Colonic mucosa (tissue), 4 donors: ENCODE measurements around the gene ANTXR1. TPM values are rescaled to one million over a fixed set of nuclear protein-coding genes. Genes with fewer than 3 reads are reported as not detected.

Source experiments
- DNase-seq: peaks from one replicate; pipeline ENCODE4 v3.0.0-alpha.2; 2020
- H3K27ac ChIP-seq: fragments of 200-600 bp; one replicate; pipeline ENCODE4 v1.8.0; 2021
- H3K27me3 ChIP-seq: fragments of 200-600 bp; one replicate; pipeline ENCODE4 v1.8.0; 2021
- H3K36me3 ChIP-seq: fragments of 200-600 bp; one replicate; pipeline ENCODE4 v1.8.0; 2021
- H3K4me1 ChIP-seq: fragments of 200-600 bp; one replicate; pipeline ENCODE4 v1.8.0; 2021; ENCODE audit warnings: mild to moderate bottlenecking
- H3K4me3 ChIP-seq: fragments of 200-600 bp; one replicate; pipeline ENCODE4 v1.8.0; 2021
- H3K9ac ChIP-seq, 2 donors: one replicate each; pipeline ENCODE4 v1.7.0; 2013; ENCODE audit warnings: control low read depth in 2 of 2, low read depth in 2 of 2, low read length in 2 of 2
- H3K9me3 ChIP-seq: fragments of 200-600 bp; one replicate; pipeline ENCODE4 v1.8.0; 2021
- CTCF ChIP-seq: fragments of 200-600 bp; IDR thresholded peaks from one replicate; pipeline ENCODE4 v1.8.0; 2022; ENCODE audit warnings: antibody characterized with exemption, mild to moderate bottlenecking
- intact Hi-C: fragments of 100-400 bp; cut with DNase I; formaldehyde crosslinking; loops from one replicate; pipeline ENCODE4 v1.14.1; 2022
- total RNA-seq, 2 donors: library from RNA; stranded (reverse); fragmentation: NEBNext Ultra II Directional in 1 of 2; extraction: Animal tissue kit (Norgen Biotek cat#: 25700) in 1 of 2; gene quantifications; one replicate each; pipeline ENCODE4 v1.2.1, GENCODE V29; 2021
- donor health status: healthy.
- donor health status: DM: no; HTN: no; CAD: no.
- donor health status: DM: no; HTN: no; CAD: no.

Gene ANTXR1
- total RNA-seq, 2 donors from 2014 or later, result 8.1 to 17.0 TPM

DNA sequence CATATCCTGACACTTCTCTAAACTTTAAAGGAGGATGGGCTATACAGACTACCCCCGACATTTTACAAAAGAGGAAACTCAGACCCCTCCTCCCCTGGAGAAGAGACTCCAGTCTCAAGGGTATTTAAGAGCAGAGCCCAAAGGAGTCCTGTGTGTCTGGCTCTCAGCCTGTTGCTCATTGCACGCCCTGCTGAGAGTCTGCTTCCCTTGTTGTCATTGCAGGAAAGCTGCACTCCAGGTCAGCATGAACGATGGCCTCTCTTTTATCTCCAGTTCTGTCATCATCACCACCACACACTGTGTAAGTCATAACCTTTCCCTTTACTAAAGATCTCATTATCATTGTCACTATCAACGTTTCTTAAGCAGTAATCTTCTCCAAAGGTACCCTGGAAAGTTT lies 111.4 kb downstream of the ANTXR1 start:
- Histone ChIP-seq H3K9ac (no peak overlapping the region), H3K4me1 (no peaks in the 10 kb centered on the region), H3K36me3 (no peaks in the 10 kb centered on the region), H3K27ac (no peak overlapping the region), H3K9me3 (no peaks in the 10 kb centered on the region), H3K4me3 (no peak overlapping the region), H3K27me3 (no peaks in the 10 kb centered on the region)
- no peak for TF ChIP-seq CTCF
- intact Hi-C loops, result no loop called here
- no peak for DNase-seq

GRCh38 chr2:69125816-69126215 lies 112.8 kb downstream of the ANTXR1 start:
- intact Hi-C loops, result no loop called here
- no peak overlapping the region for H3K4me3 ChIP-seq
- H3K9me3 ChIP-seq, result no peaks in the 10 kb centered on the region
- H3K27ac ChIP-seq, result no peak overlapping the region
- H3K27me3 ChIP-seq, result no peaks in the 10 kb centered on the region
- H3K36me3 ChIP-seq, result no peaks in the 10 kb centered on the region
- DNase-seq, result no peak
- H3K4me1 ChIP-seq, result no peaks in the 10 kb centered on the region
- no peak for TF ChIP-seq CTCF
- H3K9ac ChIP-seq, result no peak overlapping the region

- Histone ChIP-seq H3K9me3 (no peaks in the 10 kb centered on the region), H3K36me3 (no peaks in the 10 kb centered on the region), H3K27ac (no peak overlapping the region), H3K27me3 (no peaks in the 10 kb centered on the region), H3K4me3 (no peak overlapping the region), H3K9ac (no peak overlapping the region), H3K4me1 (no peaks in the 10 kb centered on the region)
- TF ChIP-seq CTCF, result no peak
- no peak for DNase-seq
- intact Hi-C loops, result no loop called here
Measured at GRCh38 chr2:69126341-69126740, 113.4 kb downstream of the ANTXR1 start.

DNA sequence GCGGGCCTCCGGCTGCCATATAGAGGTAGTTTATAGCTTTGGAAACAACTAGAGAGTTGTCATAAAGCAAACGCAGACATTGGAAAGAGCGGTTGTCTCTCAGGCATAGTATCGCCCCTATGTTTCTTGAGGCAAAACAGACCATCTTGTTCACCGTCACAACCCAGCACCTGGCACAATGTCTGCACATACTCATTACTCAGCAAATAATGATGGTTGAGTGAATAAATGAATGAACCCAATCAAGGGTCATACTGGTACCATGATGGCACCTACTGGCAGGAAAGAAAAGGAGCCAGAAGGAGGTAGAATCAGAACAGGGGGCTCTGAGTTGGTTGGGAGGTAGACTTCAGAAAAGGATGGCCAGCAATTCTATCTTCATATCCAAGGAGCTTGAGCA lies 118.5 kb downstream of the ANTXR1 start:
- no peak for DNase-seq
- H3K27me3 ChIP-seq, result no peaks in the 10 kb centered on the region
- H3K9me3 ChIP-seq, result no peaks in the 10 kb centered on the region
- H3K4me1 ChIP-seq, result no peaks in the 10 kb centered on the region
- H3K27ac ChIP-seq, result no peak overlapping the region
- no peak overlapping the region for H3K9ac ChIP-seq
- H3K4me3 ChIP-seq, result no peak overlapping the region
- H3K36me3 ChIP-seq, result no peaks in the 10 kb centered on the region
- intact Hi-C loops, result no loop called here
- no peak for TF ChIP-seq CTCF

DNA sequence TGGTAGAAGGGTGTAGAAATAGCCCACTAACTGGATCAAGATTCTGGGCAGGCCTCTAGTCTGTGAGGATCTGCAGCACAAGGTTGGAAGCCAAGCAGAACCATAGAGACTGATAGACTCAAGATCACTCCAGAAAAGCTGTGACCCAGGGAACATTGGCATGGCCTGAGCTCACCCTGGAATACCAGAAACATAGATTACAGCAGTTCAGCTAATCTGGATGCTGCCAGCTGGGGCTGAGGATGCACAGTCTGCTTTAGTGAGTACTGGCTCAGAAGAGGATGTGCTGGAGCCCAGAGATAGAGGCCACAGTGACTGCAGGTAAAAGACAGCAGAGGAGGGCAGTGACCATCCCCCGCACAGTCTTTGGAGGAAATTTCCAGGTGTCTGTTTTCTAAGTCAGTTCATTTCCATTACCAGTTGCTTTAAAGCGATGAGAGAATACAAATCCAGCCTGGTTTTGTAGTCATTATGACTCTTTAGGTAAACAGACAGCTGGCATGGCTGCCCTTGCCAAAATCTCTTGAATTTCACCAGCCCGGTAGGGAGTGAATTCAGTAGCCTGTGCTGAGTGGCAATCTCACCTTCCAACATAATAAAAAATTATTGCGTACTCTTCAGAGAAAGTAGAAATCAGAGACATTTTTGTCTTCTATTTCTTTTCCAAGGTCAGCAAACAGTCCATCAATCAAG lies 119.2 kb downstream of the ANTXR1 start:
- Histone ChIP-seq H3K4me3 (no peak overlapping the region), H3K9me3 (no peaks in the 10 kb centered on the region), H3K4me1 (no peaks in the 10 kb centered on the region), H3K9ac (no peak overlapping the region), H3K36me3 (no peaks in the 10 kb centered on the region), H3K27me3 (no peaks in the 10 kb centered on the region), H3K27ac (no peak overlapping the region)
- intact Hi-C loops, result no loop called here
- no peak for TF ChIP-seq CTCF
- no peak for DNase-seq
